GM20000 (cell line): ENCODE measurements around the gene IL31.
"Not testable (repeated sequence)": the region's sequence is repeated elsewhere in the genome, so short reads cannot be mapped to it uniquely, and the experiment has no call there.

Source experiments
- DNase-seq: peaks from one replicate; pipeline ENCODE4 v3.0.0; 2012; ENCODE audit warnings: low spot score
- TF ChIP-seq, protein P1 (sequence below): IDR thresholded peaks from 2 replicates; pipeline ENCODE4 v1.5.1; 2012; ENCODE audit warnings: mild to moderate bottlenecking, control low read depth; ENCODE audit errors: extremely low read depth, missing control alignments

IL31 gene

DNA sequence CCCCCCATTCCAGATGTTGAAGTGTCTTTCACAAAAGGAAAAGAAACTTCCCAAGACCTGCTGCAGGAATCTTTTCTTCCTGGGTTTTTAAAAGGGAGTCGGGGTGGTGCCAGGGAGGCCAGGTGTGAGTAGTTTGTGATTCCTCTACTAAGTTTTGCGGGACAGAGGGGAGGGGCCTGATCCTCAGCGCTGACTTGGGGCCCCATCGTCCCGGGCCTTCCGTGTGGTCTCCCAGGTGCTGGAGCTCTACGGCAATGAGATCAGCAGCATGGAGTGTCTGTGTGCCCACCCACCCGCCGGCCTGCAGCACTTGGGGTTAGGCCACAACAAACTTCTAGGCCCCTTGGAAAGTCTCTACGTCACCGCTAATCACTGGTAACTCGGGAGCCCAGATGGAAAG is 13.4 kb upstream of the IL31 start:
- no peak for DNase-seq
- TF ChIP-seq, protein P1, sequence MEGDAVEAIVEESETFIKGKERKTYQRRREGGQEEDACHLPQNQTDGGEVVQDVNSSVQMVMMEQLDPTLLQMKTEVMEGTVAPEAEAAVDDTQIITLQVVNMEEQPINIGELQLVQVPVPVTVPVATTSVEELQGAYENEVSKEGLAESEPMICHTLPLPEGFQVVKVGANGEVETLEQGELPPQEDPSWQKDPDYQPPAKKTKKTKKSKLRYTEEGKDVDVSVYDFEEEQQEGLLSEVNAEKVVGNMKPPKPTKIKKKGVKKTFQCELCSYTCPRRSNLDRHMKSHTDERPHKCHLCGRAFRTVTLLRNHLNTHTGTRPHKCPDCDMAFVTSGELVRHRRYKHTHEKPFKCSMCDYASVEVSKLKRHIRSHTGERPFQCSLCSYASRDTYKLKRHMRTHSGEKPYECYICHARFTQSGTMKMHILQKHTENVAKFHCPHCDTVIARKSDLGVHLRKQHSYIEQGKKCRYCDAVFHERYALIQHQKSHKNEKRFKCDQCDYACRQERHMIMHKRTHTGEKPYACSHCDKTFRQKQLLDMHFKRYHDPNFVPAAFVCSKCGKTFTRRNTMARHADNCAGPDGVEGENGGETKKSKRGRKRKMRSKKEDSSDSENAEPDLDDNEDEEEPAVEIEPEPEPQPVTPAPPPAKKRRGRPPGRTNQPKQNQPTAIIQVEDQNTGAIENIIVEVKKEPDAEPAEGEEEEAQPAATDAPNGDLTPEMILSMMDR: no peak

DNA sequence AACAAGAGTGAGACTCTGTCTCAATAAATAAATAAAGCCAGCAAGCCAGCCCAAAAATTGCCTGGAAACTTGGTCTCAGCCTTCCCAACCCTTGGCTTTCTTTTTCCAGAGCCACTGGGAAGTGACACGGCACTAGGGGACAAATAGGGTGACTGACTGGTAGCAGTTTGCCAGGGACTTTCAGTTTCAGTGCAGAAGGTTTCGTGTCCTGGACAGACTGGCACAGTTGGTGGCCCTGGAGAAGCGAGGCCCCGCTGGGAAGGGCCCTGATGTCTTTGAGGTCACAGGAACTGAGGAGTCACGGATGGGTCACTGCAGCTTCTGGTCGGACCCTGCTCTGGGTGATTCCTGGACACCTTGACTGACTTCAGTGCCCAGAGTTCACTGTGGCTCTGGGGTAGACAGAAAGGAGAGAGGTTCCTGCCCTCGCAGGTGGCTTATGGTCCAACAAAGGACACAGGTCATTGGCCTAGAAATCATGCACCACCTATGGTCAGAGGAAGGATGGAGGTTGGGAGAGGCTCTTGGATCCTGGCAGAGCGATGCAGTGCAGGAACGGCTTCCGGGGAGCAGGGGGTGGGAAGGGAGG is 11.6 kb upstream of the IL31 start:
- DNase-seq: no peak
- TF ChIP-seq, protein P1: no peak

DNA sequence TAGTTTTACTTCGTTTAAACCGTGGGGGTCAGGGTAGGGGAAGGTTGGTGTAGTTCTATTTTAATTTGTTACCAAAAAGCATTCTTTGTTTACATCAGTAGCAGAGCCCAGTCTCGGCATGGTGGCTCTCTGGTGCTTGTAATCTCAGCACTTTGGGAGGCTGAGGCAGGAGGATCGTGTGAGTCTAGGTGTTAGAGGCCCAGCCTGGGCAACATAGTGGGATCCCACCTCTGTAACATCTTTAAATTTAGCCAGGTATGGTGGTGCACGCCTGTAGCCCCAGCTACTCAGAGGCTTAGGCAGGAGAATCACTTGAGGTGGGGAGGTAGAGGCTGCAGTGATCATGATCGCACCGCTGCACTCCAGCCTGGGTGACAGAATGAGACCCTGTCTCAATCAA is 11.1 kb upstream of the IL31 start:
- TF ChIP-seq, protein P1: no peak

DNA sequence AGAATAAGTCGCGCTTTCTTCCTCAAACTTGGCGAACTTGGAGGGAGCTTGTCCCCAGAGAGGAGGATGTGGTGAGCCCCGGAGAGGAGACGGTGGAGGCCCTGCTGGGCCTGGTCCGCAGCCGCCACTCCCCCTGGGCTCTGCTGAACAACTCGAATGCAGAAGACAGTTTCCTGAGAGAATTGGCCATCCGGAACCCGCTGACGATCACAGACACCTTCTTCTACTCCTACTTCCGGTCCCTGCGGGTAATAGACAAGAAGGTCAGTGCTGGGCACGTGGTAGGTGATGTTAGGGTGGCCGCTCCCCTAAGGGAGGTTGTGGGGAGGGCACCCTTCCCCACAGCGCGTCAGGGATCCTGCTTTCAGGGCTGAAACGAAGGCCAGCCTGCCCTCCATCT is 10.5 kb upstream of the IL31 start:
- TF ChIP-seq, protein P1: no peak
- peak; percentile 60 for DNase-seq

More for the DNA sequence above, 11.1 kb upstream of the IL31 start:
- DNase-seq: no peak

DNA sequence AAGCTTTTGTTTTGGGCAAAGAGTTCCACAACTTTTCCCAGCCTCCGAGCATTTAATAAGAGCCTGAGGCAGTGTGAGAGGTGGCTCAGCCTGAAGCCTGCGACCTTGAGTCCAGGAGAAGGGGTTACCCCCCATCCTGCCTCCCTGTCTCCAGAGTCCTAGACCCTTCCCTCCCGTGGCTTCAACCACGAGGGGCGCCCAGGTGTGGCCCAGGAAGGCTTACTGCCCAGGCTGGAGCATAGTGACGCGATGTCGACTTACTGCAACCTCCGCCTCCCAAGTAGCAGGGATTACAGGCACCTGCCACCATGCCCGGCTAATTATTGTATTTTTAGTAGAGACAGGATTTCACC is 9.5 kb upstream of the IL31 start:
- no peak for DNase-seq
- TF ChIP-seq, protein P1: no peak

DNA sequence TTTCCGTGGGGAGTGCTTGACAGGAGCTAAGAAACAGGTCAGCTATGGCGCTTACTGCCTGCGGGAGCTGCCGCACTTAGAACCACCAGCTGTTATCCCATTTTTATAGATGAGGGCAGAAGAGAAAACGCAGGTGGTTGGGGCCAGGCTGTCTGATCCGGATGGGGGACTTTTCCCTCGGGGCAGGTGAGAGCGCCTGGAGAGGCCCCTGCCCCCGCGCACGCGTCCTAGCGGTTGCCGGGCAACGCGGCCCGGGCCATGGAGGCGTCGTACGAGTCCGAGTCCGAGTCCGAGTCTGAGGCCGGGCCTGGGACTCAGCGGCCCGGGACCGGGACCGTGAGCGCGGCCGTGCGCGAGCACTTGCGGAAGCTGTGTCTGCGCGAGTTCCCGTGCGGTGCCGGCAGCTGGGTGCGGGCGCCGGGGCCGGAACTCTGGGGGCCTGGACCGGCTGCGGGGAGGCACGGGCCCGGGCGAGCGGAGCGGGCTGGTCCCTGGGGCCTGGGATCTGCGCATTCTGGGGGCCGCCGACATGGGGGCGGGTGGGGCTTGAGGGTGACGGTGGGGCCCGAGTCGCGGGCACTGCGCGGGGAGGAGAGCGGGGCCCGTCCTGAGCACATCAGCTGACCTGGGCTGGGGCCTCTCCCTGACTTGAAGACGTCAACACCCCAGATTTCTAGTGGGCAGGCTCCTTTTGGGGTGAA is 9.0 kb upstream of the IL31 start, which contains the start of gene LRRC43:
Gene LRRC43, plus strand, starts transcription at position 237 of the 701 bp plus-strand sequence. Its CDS starts 22 bp downstream, at position 259.
- peak; percentile 67 for DNase-seq
- TF ChIP-seq, protein P1: no peak

DNA sequence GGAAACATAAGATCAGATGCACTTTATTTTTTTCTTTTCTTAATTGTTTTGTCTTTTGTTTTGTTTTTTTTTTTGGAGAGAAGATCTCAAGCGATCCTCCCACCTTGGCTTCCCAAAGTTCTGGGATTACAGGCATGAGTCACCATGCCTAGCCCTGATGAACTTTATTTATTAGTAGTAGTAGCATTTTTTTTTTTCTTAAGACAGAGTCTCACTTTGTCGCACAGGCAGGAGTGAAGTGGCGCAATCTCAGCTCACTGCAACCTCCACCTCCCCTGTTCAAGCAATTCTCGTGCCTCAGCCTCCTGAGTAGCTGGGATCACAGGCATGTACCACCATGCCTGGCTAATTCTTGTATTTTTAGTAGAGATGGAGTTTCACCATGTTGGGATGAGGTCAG is 2.5 kb upstream of the IL31 start:
- not testable (repeated sequence) for DNase-seq

DNA sequence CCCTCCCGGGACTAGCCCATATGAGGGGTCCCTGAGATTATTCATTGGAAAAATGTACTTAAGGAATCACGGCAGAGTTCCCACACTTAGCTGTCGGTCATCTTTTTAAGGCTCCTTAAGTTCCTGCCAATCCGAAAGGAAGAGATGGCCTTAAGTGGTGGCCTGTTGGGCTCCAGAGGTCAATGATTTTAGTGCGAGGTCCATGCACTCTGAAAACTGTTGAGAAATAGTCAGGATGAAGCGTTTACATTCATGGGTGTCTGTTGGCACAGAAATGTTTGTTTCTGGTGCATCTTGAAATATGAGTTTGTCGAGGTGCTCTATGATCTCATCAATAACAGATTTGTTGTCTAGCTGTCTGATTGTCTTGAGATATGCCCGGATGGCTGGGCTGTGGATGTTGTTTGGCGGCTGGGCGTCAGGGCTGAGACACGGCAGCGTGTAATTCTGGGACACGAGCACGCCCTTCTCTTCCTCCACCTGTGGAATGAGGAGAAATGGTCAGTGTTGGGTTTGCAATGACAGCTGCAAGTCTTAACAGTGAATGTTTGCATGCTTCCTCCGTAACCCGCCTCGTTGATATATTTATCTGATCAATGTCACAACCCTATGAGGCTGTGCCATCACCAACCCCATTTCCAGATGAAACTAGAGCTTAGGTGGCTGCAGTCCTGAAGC is 1.6 kb downstream of the IL31 start:
- TF ChIP-seq, protein P1: no peak
- DNase-seq: no peak
